22Rv1 (cell line): ENCODE measurements around the gene LCE4A.

ENCODE experiments used
- ZFX ChIP-seq: fragments of 450-650 bp; IDR thresholded peaks from 2 replicates; pipeline ENCODE4 v1.6.1; 2017; ENCODE audit warnings: antibody characterized with exemption, borderline replicate concordance
- TF ChIP-seq, protein P1 (sequence below): fragments of 450-650 bp; IDR thresholded peaks from 2 replicates; pipeline ENCODE4 v1.5.1; 2017; ENCODE audit warnings: mild to moderate bottlenecking

DNA sequence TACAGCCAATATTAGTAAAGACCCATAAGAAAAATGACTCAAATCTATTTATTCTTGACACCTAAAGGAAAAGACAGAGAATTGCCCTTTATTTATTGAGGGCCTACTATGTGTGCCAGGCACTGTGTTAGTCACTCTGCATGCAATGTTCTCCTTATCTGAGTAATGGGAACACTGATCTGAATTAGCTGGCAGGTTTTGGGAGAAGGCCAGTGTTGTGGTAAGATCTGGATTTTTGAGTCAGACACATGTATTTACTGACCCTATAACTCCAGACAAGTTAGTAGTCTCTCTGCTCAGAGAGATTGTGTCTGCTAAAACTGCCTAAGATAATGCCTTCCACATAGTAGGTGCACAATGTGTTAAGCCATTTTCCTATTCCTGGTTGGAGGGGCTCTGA is 17.3 kb downstream of the LCE4A start:
- TF ChIP-seq, protein P1, sequence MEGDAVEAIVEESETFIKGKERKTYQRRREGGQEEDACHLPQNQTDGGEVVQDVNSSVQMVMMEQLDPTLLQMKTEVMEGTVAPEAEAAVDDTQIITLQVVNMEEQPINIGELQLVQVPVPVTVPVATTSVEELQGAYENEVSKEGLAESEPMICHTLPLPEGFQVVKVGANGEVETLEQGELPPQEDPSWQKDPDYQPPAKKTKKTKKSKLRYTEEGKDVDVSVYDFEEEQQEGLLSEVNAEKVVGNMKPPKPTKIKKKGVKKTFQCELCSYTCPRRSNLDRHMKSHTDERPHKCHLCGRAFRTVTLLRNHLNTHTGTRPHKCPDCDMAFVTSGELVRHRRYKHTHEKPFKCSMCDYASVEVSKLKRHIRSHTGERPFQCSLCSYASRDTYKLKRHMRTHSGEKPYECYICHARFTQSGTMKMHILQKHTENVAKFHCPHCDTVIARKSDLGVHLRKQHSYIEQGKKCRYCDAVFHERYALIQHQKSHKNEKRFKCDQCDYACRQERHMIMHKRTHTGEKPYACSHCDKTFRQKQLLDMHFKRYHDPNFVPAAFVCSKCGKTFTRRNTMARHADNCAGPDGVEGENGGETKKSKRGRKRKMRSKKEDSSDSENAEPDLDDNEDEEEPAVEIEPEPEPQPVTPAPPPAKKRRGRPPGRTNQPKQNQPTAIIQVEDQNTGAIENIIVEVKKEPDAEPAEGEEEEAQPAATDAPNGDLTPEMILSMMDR: no peak
- no peak for TF ChIP-seq ZFX
